Osteocyte (in vitro differentiated cells): ENCODE measurements around the gene CARD8. TPM values are rescaled to one million over a fixed set of nuclear protein-coding genes. Genes with fewer than 3 reads are reported as not detected.
"Not testable (repeated sequence)": the region's sequence is repeated elsewhere in the genome, so short reads cannot be mapped to it uniquely, and the experiment has no call there.

Source experiments
- DNase-seq: peaks from one replicate; pipeline ENCODE4 v3.0.0; 2021; ENCODE audit warnings: mixed read lengths; ENCODE audit not compliant: unreplicated experiment; ENCODE audit errors: extremely low spot score
- H3K27ac Mint-ChIP-seq: one replicate; pipeline ENCODE4 v1.8.0; 2021; ENCODE audit warnings: mild to moderate bottlenecking, mixed read lengths; ENCODE audit not compliant: unreplicated experiment
- H3K27me3 Mint-ChIP-seq: one replicate; pipeline ENCODE4 v1.8.0; 2021; ENCODE audit warnings: mixed read lengths; ENCODE audit not compliant: unreplicated experiment
- H3K36me3 Mint-ChIP-seq: one replicate; pipeline ENCODE4 v1.8.0; 2021; ENCODE audit warnings: mixed read lengths; ENCODE audit not compliant: unreplicated experiment
- H3K4me1 Mint-ChIP-seq: one replicate; pipeline ENCODE4 v1.8.0; 2021; ENCODE audit warnings: mixed read lengths; ENCODE audit not compliant: unreplicated experiment
- H3K4me3 Mint-ChIP-seq: one replicate; pipeline ENCODE4 v1.8.0; 2021; ENCODE audit warnings: mild to moderate bottlenecking, moderate library complexity, mixed read lengths; ENCODE audit not compliant: unreplicated experiment
- H3K9me3 Mint-ChIP-seq: one replicate; pipeline ENCODE4 v1.8.0; 2021; ENCODE audit warnings: mixed read lengths; ENCODE audit not compliant: unreplicated experiment
- CTCF ChIP-seq: fragments of 200-600 bp; sonication (generic); IDR thresholded peaks from 2 replicates; pipeline ENCODE4 v1.5.0; 2021; ENCODE audit warnings: antibody characterized with exemption, mild to moderate bottlenecking, moderate library complexity
- total RNA-seq: library from RNA; stranded (reverse); gene quantifications from 2 replicates; pipeline ENCODE4 v1.2.1, GENCODE V29; 2021

The CARD8 gene
- total RNA-seq, 1 donor from 2014 or later: 36.4 TPM

- Mint-ChIP-seq H3K36me3 (peaks cover 32% of the 10 kb centered on the region), H3K27ac (no peak overlapping the region), H3K9me3 (no peaks in the 10 kb centered on the region), H3K27me3 (no peaks in the 10 kb centered on the region), H3K4me3 (no peak overlapping the region), H3K4me1 (peaks cover 3% of the 10 kb centered on the region)
- no peak for DNase-seq
- TF ChIP-seq CTCF: no peak
Observed at GRCh38 chr19:48239582-48240141, 16.1 kb downstream of the CARD8 start.

GRCh38 chr19:48239120-48239519 is 16.6 kb downstream of the CARD8 start:
- Mint-ChIP-seq H3K4me1 (no peaks in the 10 kb centered on the region), H3K36me3 (peaks cover 32% of the 10 kb centered on the region), H3K27ac (no peak overlapping the region), H3K27me3 (no peaks in the 10 kb centered on the region), H3K4me3 (no peak overlapping the region), H3K9me3 (no peaks in the 10 kb centered on the region)
- DNase-seq: no peak
- TF ChIP-seq CTCF: no peak

- no peaks in the 10 kb centered on the region for H3K4me1 Mint-ChIP-seq
- H3K9me3 Mint-ChIP-seq: no peaks in the 10 kb centered on the region
- no peak overlapping the region for H3K27ac Mint-ChIP-seq
- no peaks in the 10 kb centered on the region for H3K27me3 Mint-ChIP-seq
- DNase-seq: no peak
- H3K36me3 Mint-ChIP-seq: peaks cover 37% of the 10 kb centered on the region
- H3K4me3 Mint-ChIP-seq: no peak overlapping the region
- TF ChIP-seq CTCF: no peak
Observed at GRCh38 chr19:48237057-48237456, 18.7 kb downstream of the CARD8 start.

GRCh38 chr19:48230555-48231129 is 25.1 kb downstream of the CARD8 start:
- Mint-ChIP-seq H3K4me1 (no peaks in the 10 kb centered on the region), H3K4me3 (no peak overlapping the region), H3K9me3 (peaks cover 3% of the 10 kb centered on the region), H3K36me3 (peaks cover 36% of the 10 kb centered on the region), H3K27ac (no peak overlapping the region), H3K27me3 (no peaks in the 10 kb centered on the region)
- no peak for TF ChIP-seq CTCF
- no peak for DNase-seq

GRCh38 chr19:48221628-48222027 is 34.1 kb downstream of the CARD8 start:
- Mint-ChIP-seq H3K27me3 (no peaks in the 10 kb centered on the region), H3K36me3 (peaks cover 3% of the 10 kb centered on the region), H3K9me3 (no peaks in the 10 kb centered on the region), H3K4me3 (no peak overlapping the region), H3K4me1 (no peaks in the 10 kb centered on the region), H3K27ac (no peak overlapping the region)
- no peak for DNase-seq
- no peak for TF ChIP-seq CTCF

- not testable (repeated sequence) for H3K4me1 Mint-ChIP-seq, DNase-seq, H3K27ac Mint-ChIP-seq, H3K9me3 Mint-ChIP-seq, H3K4me3 Mint-ChIP-seq, H3K36me3 Mint-ChIP-seq, H3K27me3 Mint-ChIP-seq
Observed at GRCh38 chr19:48220784-48221183, 34.9 kb downstream of the CARD8 start.
